Lung (tissue), 12 donors: ENCODE data around the gene FZD4. TPM values are rescaled to one million over a fixed set of nuclear protein-coding genes. Genes with fewer than 3 reads are reported as not detected.

ENCODE experiments used
- ATAC-seq: fragments of 200-7000 bp; cut with Tn5 transposase; one replicate; pipeline ENCODE4 v1.9.1; 2020; ENCODE audit warnings: moderate number of reproducible peaks; ENCODE audit not compliant: insufficient read depth, low FRiP score
- DNase-seq, 3 donors: peaks; one replicate each; pipeline ENCODE4 v3.0.0-alpha.2; 2013 to 2017
- H3K27ac ChIP-seq, 2 donors: one replicate each; pipeline ENCODE4 v1.5.1; 2013; ENCODE audit warnings: mild to moderate bottlenecking in 2 of 2, moderate library complexity in 2 of 2, control low read depth in 1 of 2, inconsistent platforms in 1 of 2, low read depth in 1 of 2, low read length in 1 of 2
- H3K27me3 ChIP-seq, 3 donors: one replicate each; pipeline ENCODE4 v1.5.1; 2013; ENCODE audit warnings: low read length in 2 of 3; ENCODE audit not compliant: control insufficient read depth in 3 of 3, insufficient read depth in 3 of 3
- H3K36me3 ChIP-seq, 4 donors: one replicate each; pipeline ENCODE4 v1.5.1; 2013; ENCODE audit warnings: low read length in 4 of 4, mild to moderate bottlenecking in 1 of 4, moderate library complexity in 1 of 4; ENCODE audit not compliant: control insufficient read depth in 4 of 4, insufficient read depth in 4 of 4
- H3K4me1 ChIP-seq, 5 donors: one replicate each; pipeline ENCODE4 v1.5.1; 2013; ENCODE audit warnings: low read length in 5 of 5, mild to moderate bottlenecking in 2 of 5, moderate library complexity in 1 of 5; ENCODE audit not compliant: control insufficient read depth in 5 of 5, insufficient read depth in 5 of 5
- H3K4me3 ChIP-seq: one replicate; pipeline ENCODE4 v1.5.1; 2013; ENCODE audit warnings: mild to moderate bottlenecking, control low read depth, moderate library complexity
- H3K9ac ChIP-seq, 2 donors: one replicate each; pipeline ENCODE4 v1.5.1; 2013; ENCODE audit warnings: low read length in 2 of 2, control low read depth in 1 of 2; ENCODE audit not compliant: insufficient read depth in 1 of 2
- H3K9me3 ChIP-seq, 4 donors: one replicate each; pipeline ENCODE4 v1.5.1; 2013; ENCODE audit warnings: low read length in 3 of 4, mild to moderate bottlenecking in 1 of 4, moderate library complexity in 1 of 4; ENCODE audit not compliant: control insufficient read depth in 4 of 4, insufficient read depth in 3 of 4
- WGBS, 2 donors: extraction: QIAGEN DNeasy Blood & Tissue Kit; methylation state at CpG; one replicate each; pipeline ENCODE4 v1.1.7; 2013; 5-methylcytosine and 5-hydroxymethylcytosine counted together
- polyA plus RNA-seq, 2 donors: library from polyadenylated mRNA; stranded (reverse); fragments of 200-250 nt; gene quantifications; one replicate each; pipeline ENCODE4 v1.2.1, GENCODE V29; 2013
- total RNA-seq, 2 donors: library from RNA; depleted of rRNA in 1 of 2; stranded (reverse); fragments of >200 nt in 1 of 2; gene quantifications; one replicate each; pipeline ENCODE4 v1.2.1, GENCODE V29; 2014 to 2021
- TF ChIP-seq, protein P1 (sequence below): IDR thresholded peaks from 2 replicates; pipeline ENCODE4 v1.5.1; 2012; ENCODE audit warnings: mild to moderate bottlenecking; ENCODE audit errors: control extremely low read depth, extremely low read depth
- donor health status: control.
- donor health status: control.
- donor health status: Bipolar disorder and iron deficiency.
- donor health status: healthy.
- donor health status: DM: yes; HTN: yes; CAD: no.

FZD4 gene
- total and polyA plus RNA-seq, 4 donors, result 12.0 to 40.0 (median 20.9) TPM

- DNase-seq (peak in 1 of 3 donors; percentile 25), ATAC-seq (no peak)
- no peak overlapping the region for H3K9ac ChIP-seq
- TF ChIP-seq, protein P1, sequence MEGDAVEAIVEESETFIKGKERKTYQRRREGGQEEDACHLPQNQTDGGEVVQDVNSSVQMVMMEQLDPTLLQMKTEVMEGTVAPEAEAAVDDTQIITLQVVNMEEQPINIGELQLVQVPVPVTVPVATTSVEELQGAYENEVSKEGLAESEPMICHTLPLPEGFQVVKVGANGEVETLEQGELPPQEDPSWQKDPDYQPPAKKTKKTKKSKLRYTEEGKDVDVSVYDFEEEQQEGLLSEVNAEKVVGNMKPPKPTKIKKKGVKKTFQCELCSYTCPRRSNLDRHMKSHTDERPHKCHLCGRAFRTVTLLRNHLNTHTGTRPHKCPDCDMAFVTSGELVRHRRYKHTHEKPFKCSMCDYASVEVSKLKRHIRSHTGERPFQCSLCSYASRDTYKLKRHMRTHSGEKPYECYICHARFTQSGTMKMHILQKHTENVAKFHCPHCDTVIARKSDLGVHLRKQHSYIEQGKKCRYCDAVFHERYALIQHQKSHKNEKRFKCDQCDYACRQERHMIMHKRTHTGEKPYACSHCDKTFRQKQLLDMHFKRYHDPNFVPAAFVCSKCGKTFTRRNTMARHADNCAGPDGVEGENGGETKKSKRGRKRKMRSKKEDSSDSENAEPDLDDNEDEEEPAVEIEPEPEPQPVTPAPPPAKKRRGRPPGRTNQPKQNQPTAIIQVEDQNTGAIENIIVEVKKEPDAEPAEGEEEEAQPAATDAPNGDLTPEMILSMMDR, result no peak
- WGBS, 2 donors, result 55 to 74% methylated on average over 8 of the region's 8 CpGs
- peaks cover 18 to 68% (median 25%) of the 10 kb centered on the region in 5 donors for H3K4me1 ChIP-seq
- peak overlapping the region; percentile 25 to 77 for H3K27ac ChIP-seq
- peak overlapping the region; percentile 27 for H3K4me3 ChIP-seq
- H3K27me3 ChIP-seq, result no peaks in the 10 kb centered on the region
- H3K36me3 ChIP-seq, result peaks cover 7 to 27% (median 13%) of the 10 kb centered on the region in 4 donors
- H3K9me3 ChIP-seq, result no peaks in the 10 kb centered on the region
Observed at GRCh38 chr11:86952221-86952875, 2.8 kb downstream of the FZD4 start.

DNA sequence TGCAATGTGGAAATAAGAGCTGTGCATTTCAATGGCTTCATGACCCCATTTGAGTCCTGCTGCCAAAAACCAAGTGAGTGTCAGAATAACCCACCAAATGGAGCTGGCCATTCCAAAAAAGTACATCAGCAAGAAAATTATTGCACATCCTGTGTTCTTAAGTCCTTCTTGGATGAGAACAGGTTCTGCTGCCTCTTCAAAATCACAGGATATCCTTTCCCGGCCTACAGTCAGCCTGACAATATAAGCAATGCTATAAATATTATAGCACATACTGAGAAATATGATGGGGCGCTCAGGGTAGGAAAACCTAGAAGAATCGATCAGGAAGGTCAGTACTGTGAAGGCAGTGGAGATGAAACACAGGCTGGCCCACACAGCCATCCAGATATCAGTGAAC is 3.5 kb downstream of the FZD4 start:
- Histone ChIP-seq H3K4me3 (peak overlapping the region; percentile 27), H3K9ac (no peak overlapping the region), H3K36me3 (peaks cover 10 to 27% (median 15%) of the 10 kb centered on the region in 4 donors), H3K9me3 (no peaks in the 10 kb centered on the region), H3K27me3 (no peaks in the 10 kb centered on the region), H3K4me1 (peaks cover 20 to 65% (median 22%) of the 10 kb centered on the region in 5 donors), H3K27ac (peak overlapping the region; percentile 25 to 77)
- peak in 2 of 3 donors; percentile 43 to 46 for DNase-seq
- no peak for ATAC-seq
- 77 to 79% methylated on average over 3 of the region's 3 CpGs for WGBS, 2 donors
- TF ChIP-seq, protein P1, result no peak

DNA sequence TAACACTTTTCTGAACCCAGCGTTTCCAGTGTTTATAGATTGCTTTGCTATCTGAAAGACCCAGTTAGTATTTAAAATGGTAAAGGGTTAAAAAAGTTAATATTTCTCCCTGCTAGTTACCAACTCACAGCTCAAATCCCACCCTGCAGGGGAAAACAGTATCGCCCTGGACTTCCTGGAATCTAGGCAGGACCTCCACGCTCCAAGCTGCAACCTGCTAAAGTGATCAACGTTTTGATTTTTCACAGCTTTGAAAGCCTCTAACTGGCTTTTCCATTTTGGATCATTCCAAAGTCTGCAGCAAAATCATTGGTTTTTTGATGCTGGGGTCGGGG is 4.6 kb downstream of the FZD4 start:
- DNase-seq (peak in 1 of 3 donors; percentile 74), ATAC-seq (no peak)
- Histone ChIP-seq H3K27me3 (no peaks in the 10 kb centered on the region), H3K4me1 (peaks cover 22 to 67% (median 28%) of the 10 kb centered on the region in 5 donors), H3K27ac (peak overlapping the region in 1 of 2 donors; percentile 43), H3K9me3 (no peaks in the 10 kb centered on the region), H3K9ac (no peak overlapping the region), H3K36me3 (peaks cover 12 to 27% (median 21%) of the 10 kb centered on the region in 4 donors), H3K4me3 (no peak overlapping the region)
- TF ChIP-seq, protein P1, result no peak
- WGBS, 2 donors, result 58 to 68% methylated on average over 5 of the region's 5 CpGs
